ENCODE results near the gene USP6NL.

USP6NL gene

GRCh38 chr10:11491087-11491486 is 120.4 kb downstream of the USP6NL start:
- Histone ChIP-seq H3K9me3 (ENCODE audit: insufficient read depth, low read depth, low read length) (no peaks in the 10 kb centered on the region), H3K4me3 (ENCODE audit: low read length, poor library complexity, severe bottlenecking) (no peak overlapping the region), H4K20me1 (ENCODE audit: insufficient read depth, low read length, poor library complexity, severe bottlenecking) (no peaks in the 10 kb centered on the region), H3K9ac (ENCODE audit: low read depth, low read length, poor library complexity, severe bottlenecking) (no peak overlapping the region), H3F3A (ENCODE audit: low read depth) (no peaks in the 10 kb centered on the region), H3K4me1 (ENCODE audit: insufficient read depth, low read length, poor library complexity, severe bottlenecking) (peaks cover 4% of the 10 kb centered on the region), H3K9me2 (replicated peaks; ENCODE audit: low read depth, low read length) (no peaks in the 10 kb centered on the region), H2AFZ (ENCODE audit: low read length) (no peak overlapping the region), H3K27me3 (ENCODE audit: insufficient read depth, low read length, poor library complexity, severe bottlenecking) (no peaks in the 10 kb centered on the region), H3K79me2 (ENCODE audit: insufficient read depth, low read length) (no peaks in the 10 kb centered on the region), H3K4me2 (ENCODE audit: low read depth, low read length, poor library complexity, severe bottlenecking) (no peak overlapping the region), H3K36me3 (ENCODE audit: insufficient read depth, low read length) (peaks cover 53% of the 10 kb centered on the region)
- TF ChIP-seq, protein P1, sequence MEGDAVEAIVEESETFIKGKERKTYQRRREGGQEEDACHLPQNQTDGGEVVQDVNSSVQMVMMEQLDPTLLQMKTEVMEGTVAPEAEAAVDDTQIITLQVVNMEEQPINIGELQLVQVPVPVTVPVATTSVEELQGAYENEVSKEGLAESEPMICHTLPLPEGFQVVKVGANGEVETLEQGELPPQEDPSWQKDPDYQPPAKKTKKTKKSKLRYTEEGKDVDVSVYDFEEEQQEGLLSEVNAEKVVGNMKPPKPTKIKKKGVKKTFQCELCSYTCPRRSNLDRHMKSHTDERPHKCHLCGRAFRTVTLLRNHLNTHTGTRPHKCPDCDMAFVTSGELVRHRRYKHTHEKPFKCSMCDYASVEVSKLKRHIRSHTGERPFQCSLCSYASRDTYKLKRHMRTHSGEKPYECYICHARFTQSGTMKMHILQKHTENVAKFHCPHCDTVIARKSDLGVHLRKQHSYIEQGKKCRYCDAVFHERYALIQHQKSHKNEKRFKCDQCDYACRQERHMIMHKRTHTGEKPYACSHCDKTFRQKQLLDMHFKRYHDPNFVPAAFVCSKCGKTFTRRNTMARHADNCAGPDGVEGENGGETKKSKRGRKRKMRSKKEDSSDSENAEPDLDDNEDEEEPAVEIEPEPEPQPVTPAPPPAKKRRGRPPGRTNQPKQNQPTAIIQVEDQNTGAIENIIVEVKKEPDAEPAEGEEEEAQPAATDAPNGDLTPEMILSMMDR (conservative IDR thresholded peaks at IDR 0.05; ENCODE audit: low read length): no peak
- no peak for TF ChIP-seq EZH2phosphoT487 (IDR thresholded peaks at IDR 0.05; ENCODE audit: borderline replicate concordance)

- H3K4me2 ChIP-seq (ENCODE audit: low read depth, low read length, poor library complexity, severe bottlenecking): no peak overlapping the region
- peaks cover 64% of the 10 kb centered on the region for H3K36me3 ChIP-seq (ENCODE audit: insufficient read depth, low read length)
- H3K27me3 ChIP-seq (ENCODE audit: insufficient read depth, low read length, poor library complexity, severe bottlenecking): no peaks in the 10 kb centered on the region
- H3F3A ChIP-seq (ENCODE audit: low read depth): no peaks in the 10 kb centered on the region
- H3K9me3 ChIP-seq (ENCODE audit: insufficient read depth, low read depth, low read length): no peaks in the 10 kb centered on the region
- TF ChIP-seq EZH2phosphoT487 (IDR thresholded peaks at IDR 0.05; ENCODE audit: borderline replicate concordance): no peak
- TF ChIP-seq, protein P1 (conservative IDR thresholded peaks at IDR 0.05; ENCODE audit: low read length): no peak
- H3K4me1 ChIP-seq (ENCODE audit: insufficient read depth, low read length, poor library complexity, severe bottlenecking): peaks cover 4% of the 10 kb centered on the region
- no peak overlapping the region for H3K9ac ChIP-seq (ENCODE audit: low read depth, low read length, poor library complexity, severe bottlenecking)
- no peaks in the 10 kb centered on the region for H3K9me2 ChIP-seq (replicated peaks; ENCODE audit: low read depth, low read length)
- no peaks in the 10 kb centered on the region for H4K20me1 ChIP-seq (ENCODE audit: insufficient read depth, low read length, poor library complexity, severe bottlenecking)
- no peaks in the 10 kb centered on the region for H3K79me2 ChIP-seq (ENCODE audit: insufficient read depth, low read length)
- no peak overlapping the region for H3K4me3 ChIP-seq (ENCODE audit: low read length, poor library complexity, severe bottlenecking)
- no peak overlapping the region for H2AFZ ChIP-seq (ENCODE audit: low read length)
Observed at GRCh38 chr10:11489591-11489990, 121.9 kb downstream of the USP6NL start.

DNA sequence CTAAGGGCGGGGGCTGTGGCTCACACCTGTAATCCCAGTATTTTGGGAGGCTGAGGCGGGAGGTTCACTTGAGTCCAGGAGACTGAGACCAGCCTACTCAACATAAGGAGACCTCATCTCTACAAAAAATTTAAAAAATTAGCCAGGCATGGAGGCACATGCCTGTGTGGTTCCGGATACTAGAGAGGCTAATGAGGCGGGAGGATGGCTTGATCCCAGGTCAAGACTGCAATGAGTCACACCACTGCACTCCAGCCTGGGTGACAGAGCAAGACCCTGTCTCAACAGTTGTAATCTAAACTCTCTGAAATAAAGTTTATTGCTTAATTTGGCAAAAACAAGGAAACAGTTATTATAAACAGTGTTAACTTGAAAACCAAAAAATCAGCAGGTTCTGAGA is 123.3 kb downstream of the USP6NL start:
- H4K20me1 ChIP-seq (ENCODE audit: insufficient read depth, low read length, poor library complexity, severe bottlenecking): no peaks in the 10 kb centered on the region
- H3K4me2 ChIP-seq (ENCODE audit: low read depth, low read length, poor library complexity, severe bottlenecking): no peak overlapping the region
- H3K4me1 ChIP-seq (ENCODE audit: insufficient read depth, low read length, poor library complexity, severe bottlenecking): peaks cover 4% of the 10 kb centered on the region
- H3K79me2 ChIP-seq (ENCODE audit: insufficient read depth, low read length): no peaks in the 10 kb centered on the region
- H3F3A ChIP-seq (ENCODE audit: low read depth): 0 out of 2 replicates have a peak, but pooled peaks cover 3% of the 10 kb centered on the region
- H2AFZ ChIP-seq (ENCODE audit: low read length): no peak overlapping the region
- no peak for TF ChIP-seq EZH2phosphoT487 (IDR thresholded peaks at IDR 0.05; ENCODE audit: borderline replicate concordance)
- TF ChIP-seq, protein P1 (conservative IDR thresholded peaks at IDR 0.05; ENCODE audit: low read length): no peak
- no peaks in the 10 kb centered on the region for H3K9me3 ChIP-seq (ENCODE audit: insufficient read depth, low read depth, low read length)
- no peaks in the 10 kb centered on the region for H3K27me3 ChIP-seq (ENCODE audit: insufficient read depth, low read length, poor library complexity, severe bottlenecking)
- no peaks in the 10 kb centered on the region for H3K9me2 ChIP-seq (replicated peaks; ENCODE audit: low read depth, low read length)
- no peak overlapping the region for H3K4me3 ChIP-seq (ENCODE audit: low read length, poor library complexity, severe bottlenecking)
- no peak overlapping the region for H3K9ac ChIP-seq (ENCODE audit: low read depth, low read length, poor library complexity, severe bottlenecking)
- H3K36me3 ChIP-seq (ENCODE audit: insufficient read depth, low read length): peaks cover 57% of the 10 kb centered on the region
